ENCODE measurements around the gene CDC34.

CDC34 gene

DNA sequence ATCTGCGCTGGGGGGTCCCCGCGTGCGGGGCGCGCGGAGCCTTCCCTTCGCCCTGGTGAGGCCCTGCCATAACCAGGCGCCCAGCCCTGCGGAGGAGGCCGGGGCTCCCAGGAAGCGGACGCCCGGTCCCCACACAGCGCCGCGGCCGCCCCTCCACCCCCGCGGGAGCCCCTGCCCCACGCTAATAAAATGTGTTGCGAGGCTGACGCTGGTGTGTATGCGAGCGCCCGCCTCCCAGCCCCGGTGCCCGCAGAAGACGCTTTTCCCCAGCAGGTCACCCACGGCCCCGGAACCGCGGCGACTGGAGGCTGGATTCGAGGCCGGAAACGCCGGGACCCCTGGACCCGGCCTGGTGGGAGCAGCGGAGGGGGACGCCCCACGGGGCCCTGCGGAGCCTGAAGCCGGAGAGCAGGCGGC is 12.1 kb upstream of the CDC34 start:
- Histone ChIP-seq H3K27ac (replicated peaks) (no peak overlapping the region), H3K27me3 (ENCODE audit: insufficient read depth, poor library complexity, severe bottlenecking) (no peaks in the 10 kb centered on the region)
- no peak for DNase-seq (ENCODE audit: low read depth in 1 of 2, low spot score in 1 of 2)

DNA sequence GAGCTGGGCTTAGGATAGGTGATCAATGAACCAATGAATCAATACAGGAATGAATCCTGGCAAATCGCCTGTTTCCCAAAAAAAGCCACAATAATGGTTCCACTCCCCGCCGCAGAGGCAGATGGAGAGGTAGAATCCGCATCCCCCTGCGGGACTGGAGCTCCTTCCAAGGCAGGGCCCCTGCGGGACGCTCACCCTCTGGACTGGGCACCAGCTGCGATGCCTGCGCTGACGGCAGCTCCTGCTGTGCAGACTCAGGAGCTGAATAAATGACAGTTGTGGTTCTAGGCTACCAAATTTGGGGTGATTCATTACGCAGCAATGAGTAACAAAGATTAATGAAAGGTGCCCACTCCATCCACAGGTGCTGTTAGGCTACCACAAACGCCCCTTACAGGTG is 8.8 kb upstream of the CDC34 start:
- Histone ChIP-seq H3K4me3 (replicated peaks; ENCODE audit: insufficient read depth, low read length) (no peak overlapping the region), H3K27me3 (ENCODE audit: insufficient read depth, poor library complexity, severe bottlenecking) (no peaks in the 10 kb centered on the region), H3K27ac (replicated peaks) (no peak overlapping the region)
- no peak for DNase-seq (ENCODE audit: low read depth in 1 of 2, low spot score in 1 of 2)
- TF ChIP-seq, protein P1, sequence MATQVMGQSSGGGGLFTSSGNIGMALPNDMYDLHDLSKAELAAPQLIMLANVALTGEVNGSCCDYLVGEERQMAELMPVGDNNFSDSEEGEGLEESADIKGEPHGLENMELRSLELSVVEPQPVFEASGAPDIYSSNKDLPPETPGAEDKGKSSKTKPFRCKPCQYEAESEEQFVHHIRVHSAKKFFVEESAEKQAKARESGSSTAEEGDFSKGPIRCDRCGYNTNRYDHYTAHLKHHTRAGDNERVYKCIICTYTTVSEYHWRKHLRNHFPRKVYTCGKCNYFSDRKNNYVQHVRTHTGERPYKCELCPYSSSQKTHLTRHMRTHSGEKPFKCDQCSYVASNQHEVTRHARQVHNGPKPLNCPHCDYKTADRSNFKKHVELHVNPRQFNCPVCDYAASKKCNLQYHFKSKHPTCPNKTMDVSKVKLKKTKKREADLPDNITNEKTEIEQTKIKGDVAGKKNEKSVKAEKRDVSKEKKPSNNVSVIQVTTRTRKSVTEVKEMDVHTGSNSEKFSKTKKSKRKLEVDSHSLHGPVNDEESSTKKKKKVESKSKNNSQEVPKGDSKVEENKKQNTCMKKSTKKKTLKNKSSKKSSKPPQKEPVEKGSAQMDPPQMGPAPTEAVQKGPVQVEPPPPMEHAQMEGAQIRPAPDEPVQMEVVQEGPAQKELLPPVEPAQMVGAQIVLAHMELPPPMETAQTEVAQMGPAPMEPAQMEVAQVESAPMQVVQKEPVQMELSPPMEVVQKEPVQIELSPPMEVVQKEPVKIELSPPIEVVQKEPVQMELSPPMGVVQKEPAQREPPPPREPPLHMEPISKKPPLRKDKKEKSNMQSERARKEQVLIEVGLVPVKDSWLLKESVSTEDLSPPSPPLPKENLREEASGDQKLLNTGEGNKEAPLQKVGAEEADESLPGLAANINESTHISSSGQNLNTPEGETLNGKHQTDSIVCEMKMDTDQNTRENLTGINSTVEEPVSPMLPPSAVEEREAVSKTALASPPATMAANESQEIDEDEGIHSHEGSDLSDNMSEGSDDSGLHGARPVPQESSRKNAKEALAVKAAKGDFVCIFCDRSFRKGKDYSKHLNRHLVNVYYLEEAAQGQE (IDR thresholded peaks at IDR 0.05; ENCODE audit: insufficient replicate concordance, low read depth) = no peak
- TF ChIP-seq SPI1 (IDR thresholded peaks at IDR 0.05; ENCODE audit: borderline replicate concordance, low read depth) (no peak), POLR2AphosphoS5 (IDR thresholded peaks at IDR 0.05; ENCODE audit: low read depth) (no peak)
- TF ChIP-seq, protein P2, sequence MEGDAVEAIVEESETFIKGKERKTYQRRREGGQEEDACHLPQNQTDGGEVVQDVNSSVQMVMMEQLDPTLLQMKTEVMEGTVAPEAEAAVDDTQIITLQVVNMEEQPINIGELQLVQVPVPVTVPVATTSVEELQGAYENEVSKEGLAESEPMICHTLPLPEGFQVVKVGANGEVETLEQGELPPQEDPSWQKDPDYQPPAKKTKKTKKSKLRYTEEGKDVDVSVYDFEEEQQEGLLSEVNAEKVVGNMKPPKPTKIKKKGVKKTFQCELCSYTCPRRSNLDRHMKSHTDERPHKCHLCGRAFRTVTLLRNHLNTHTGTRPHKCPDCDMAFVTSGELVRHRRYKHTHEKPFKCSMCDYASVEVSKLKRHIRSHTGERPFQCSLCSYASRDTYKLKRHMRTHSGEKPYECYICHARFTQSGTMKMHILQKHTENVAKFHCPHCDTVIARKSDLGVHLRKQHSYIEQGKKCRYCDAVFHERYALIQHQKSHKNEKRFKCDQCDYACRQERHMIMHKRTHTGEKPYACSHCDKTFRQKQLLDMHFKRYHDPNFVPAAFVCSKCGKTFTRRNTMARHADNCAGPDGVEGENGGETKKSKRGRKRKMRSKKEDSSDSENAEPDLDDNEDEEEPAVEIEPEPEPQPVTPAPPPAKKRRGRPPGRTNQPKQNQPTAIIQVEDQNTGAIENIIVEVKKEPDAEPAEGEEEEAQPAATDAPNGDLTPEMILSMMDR (IDR thresholded peaks at IDR 0.05; ENCODE audit: insufficient read depth, low read length) = no peak

More for the DNA sequence above, 12.1 kb upstream of the CDC34 start:
- TF ChIP-seq, protein P1 (IDR thresholded peaks at IDR 0.05; ENCODE audit: insufficient replicate concordance, low read depth) = no peak
- TF ChIP-seq GABPA (IDR thresholded peaks at IDR 0.05; ENCODE audit: low read depth) = no peak
- TF ChIP-seq, protein P2 (IDR thresholded peaks at IDR 0.05; ENCODE audit: insufficient read depth, low read length) = no peak
- TF ChIP-seq POLR2AphosphoS5 (IDR thresholded peaks at IDR 0.05; ENCODE audit: low read depth) = no peak
- no peak for TF ChIP-seq SPI1 (IDR thresholded peaks at IDR 0.05; ENCODE audit: borderline replicate concordance, low read depth)
- no peak overlapping the region for H3K4me3 ChIP-seq (replicated peaks; ENCODE audit: insufficient read depth, low read length)

DNA sequence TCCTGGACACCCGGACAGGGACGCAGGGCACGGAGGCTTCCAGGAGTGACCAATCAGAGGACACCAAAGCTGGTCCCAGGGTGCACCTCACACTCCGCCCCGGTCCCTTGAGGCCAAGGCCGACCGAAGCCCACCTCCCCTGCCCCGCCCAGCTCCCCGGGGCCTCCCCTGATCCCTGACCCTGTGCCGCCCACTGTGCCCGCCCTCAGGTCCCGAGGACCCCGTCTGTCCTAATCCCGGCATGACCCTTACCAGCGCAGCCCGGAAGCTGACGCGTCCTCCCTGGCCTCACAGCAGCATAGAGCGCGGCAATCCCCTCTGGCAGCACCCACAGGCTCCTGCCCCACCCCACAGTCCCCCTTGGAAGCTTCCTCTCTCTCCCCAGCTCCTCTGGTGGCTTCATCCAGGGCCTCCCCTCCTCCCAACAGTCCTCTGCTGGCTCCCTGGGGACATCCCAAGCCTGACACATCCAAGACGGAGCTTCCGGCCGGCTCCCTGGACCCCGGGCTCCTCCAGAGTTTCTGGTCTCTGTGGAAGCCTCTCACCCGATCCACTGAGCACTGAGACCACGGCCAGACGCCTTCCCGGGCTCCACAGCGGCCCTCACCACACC is 7.4 kb upstream of the CDC34 start:
- no peak for TF ChIP-seq SPI1 (IDR thresholded peaks at IDR 0.05; ENCODE audit: borderline replicate concordance, low read depth)
- TF ChIP-seq GABPA (IDR thresholded peaks at IDR 0.05; ENCODE audit: low read depth) = no peak
- TF ChIP-seq POLR2AphosphoS5 (IDR thresholded peaks at IDR 0.05; ENCODE audit: low read depth) = no peak
- TF ChIP-seq, protein P1 (IDR thresholded peaks at IDR 0.05; ENCODE audit: insufficient replicate concordance, low read depth) = no peak
- TF ChIP-seq, protein P2 (IDR thresholded peaks at IDR 0.05; ENCODE audit: insufficient read depth, low read length) = no peak
- Histone ChIP-seq H3K27me3 (ENCODE audit: insufficient read depth, poor library complexity, severe bottlenecking) (no peaks in the 10 kb centered on the region), H3K27ac (replicated peaks) (no peak overlapping the region), H3K4me3 (replicated peaks; ENCODE audit: insufficient read depth, low read length) (no peak overlapping the region)
- no peak for DNase-seq (ENCODE audit: low read depth in 1 of 2, low spot score in 1 of 2)
